Prostate gland (tissue), 2 donors: ENCODE measurements around the gene MAP7D3.

Source experiments
- POLR2AphosphoS5 ChIP-seq: sonication (generic); formaldehyde crosslinking; IDR thresholded peaks from one replicate; pipeline ENCODE4 v1.6.1; 2017; ENCODE audit warnings: antibody characterized with exemption
- TF ChIP-seq, protein P1 (sequence below), 4 experiments: fragments of 200-600 bp in 2 of 4; fragments of 450-650 bp in 2 of 4; sonication (generic) in 2 of 4; IDR thresholded peaks; 1 replicate in 3 of 4; 2 replicates in 1 of 4; pipeline ENCODE4 v1.5.1; 2016 to 2019; ENCODE audit warnings: antibody characterized with exemption in 4 of 4, mild to moderate bottlenecking in 2 of 4, moderate library complexity in 2 of 4

DNA sequence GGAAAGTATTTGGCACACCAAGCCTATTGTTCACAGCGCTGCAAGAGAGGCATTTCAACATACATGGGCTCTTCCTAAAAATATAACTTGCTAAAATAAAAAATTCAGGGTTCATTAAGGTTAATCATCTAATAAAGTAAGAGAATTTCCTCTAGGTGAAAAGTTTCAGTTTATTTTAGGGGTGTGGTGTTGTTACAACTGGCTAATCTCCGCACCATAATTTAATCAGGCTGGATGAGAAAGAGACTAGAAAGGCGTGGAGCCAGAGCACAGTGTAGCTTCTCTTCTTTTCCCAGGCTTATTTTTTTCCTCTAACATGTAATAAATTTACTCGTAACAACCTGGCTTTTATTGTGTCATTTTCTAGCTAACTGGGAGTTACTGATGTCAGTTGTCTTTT is 56.0 kb downstream of the MAP7D3 start:
- TF ChIP-seq, protein P1, sequence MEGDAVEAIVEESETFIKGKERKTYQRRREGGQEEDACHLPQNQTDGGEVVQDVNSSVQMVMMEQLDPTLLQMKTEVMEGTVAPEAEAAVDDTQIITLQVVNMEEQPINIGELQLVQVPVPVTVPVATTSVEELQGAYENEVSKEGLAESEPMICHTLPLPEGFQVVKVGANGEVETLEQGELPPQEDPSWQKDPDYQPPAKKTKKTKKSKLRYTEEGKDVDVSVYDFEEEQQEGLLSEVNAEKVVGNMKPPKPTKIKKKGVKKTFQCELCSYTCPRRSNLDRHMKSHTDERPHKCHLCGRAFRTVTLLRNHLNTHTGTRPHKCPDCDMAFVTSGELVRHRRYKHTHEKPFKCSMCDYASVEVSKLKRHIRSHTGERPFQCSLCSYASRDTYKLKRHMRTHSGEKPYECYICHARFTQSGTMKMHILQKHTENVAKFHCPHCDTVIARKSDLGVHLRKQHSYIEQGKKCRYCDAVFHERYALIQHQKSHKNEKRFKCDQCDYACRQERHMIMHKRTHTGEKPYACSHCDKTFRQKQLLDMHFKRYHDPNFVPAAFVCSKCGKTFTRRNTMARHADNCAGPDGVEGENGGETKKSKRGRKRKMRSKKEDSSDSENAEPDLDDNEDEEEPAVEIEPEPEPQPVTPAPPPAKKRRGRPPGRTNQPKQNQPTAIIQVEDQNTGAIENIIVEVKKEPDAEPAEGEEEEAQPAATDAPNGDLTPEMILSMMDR (IDR thresholded peaks at IDR 0.05), result no peak
- TF ChIP-seq POLR2AphosphoS5, result no peak
